ENCODE measurements around the gene PDE4D. TPM values are rescaled to one million over a fixed set of nuclear protein-coding genes. Genes with fewer than 3 reads are reported as not detected.

Gene PDE4D
- total RNA-seq, 1 donor, result 19.9 TPM

DNA sequence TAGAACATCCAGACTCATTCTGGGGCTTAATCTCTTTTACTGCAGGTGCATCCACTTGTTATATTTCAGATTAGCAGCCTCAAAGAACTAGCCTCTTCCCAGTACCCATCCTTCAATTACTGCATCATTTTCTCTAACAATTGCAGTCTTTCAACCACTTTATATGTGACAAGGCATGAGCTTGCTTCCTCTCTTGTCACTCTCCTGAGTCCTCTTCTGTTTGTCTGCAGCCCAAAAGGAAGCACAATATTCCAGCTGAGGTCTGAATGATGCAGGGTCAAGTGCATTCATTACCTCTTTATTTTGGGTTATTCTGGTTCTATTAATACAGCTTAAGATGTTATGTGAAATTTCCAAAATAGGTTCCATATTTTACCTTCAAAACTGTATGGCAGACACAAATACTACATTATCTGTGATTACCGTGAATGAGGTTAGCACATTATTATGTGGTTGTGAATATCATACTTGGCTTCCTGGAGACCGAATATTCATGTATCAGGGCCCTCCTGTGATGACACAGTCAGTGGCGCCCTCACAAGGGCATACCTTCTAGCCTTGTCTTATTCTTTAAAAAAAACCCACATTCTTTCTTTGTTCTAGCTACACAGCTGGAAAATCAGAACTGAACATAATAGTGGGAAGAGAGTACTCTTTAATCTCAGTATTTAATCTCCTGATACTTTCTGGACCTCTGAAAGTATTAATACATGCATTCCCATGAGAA is 323.8 kb downstream of the PDE4D start:
- Histone ChIP-seq H2AFZ (ENCODE audit: low read length) (no peak overlapping the region), H3K36me3 (ENCODE audit: insufficient read depth, low read length) (no peaks in the 10 kb centered on the region), H3K9me3 (ENCODE audit: low read depth, low read length) (no peaks in the 10 kb centered on the region), H3K4me3 (ENCODE audit: insufficient read depth, low read length) (no peak overlapping the region), H3K4me1 (ENCODE audit: insufficient read depth, low read length) (no peaks in the 10 kb centered on the region), H3K79me2 (ENCODE audit: insufficient read depth, low read length) (no peaks in the 10 kb centered on the region), H3K27ac (ENCODE audit: low read depth, low read length) (no peak overlapping the region), H3K27me3 (ENCODE audit: insufficient read depth, low read length) (no peaks in the 10 kb centered on the region), H4K20me1 (ENCODE audit: insufficient read depth, low read length) (no peaks in the 10 kb centered on the region), H3K4me2 (ENCODE audit: insufficient read depth, low read length) (no peak overlapping the region)
- DNase-seq (ENCODE audit: insufficient read length, low spot score, missing footprints), result peak; percentile 3
- TF ChIP-seq CTCF (IDR thresholded peaks at IDR 0.05; ENCODE audit: extremely low read depth, low read depth, low read length), result no peak

DNA sequence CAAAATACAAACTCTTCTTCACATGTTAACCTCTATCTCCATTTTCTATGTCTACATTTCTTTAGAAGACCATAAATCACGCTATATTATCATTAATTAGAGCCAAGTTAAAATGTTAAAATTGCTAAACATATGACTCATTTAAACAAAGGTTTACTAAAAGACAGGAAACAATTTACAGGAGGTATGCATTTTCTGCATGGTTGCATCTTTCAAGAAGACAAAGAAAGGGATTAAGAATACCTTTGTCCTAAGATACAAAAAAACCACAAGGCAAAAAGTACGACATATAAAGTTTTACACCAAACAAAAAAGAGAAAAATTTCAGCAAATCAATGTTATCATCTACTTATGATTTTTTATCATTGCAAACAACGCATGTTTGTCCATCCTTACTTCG is 324.4 kb downstream of the PDE4D start:
- Histone ChIP-seq H3K27ac (ENCODE audit: low read depth, low read length) (no peak overlapping the region), H3K4me3 (ENCODE audit: insufficient read depth, low read length) (no peak overlapping the region), H3K79me2 (ENCODE audit: insufficient read depth, low read length) (no peaks in the 10 kb centered on the region), H3K4me2 (ENCODE audit: insufficient read depth, low read length) (no peak overlapping the region), H3K4me1 (ENCODE audit: insufficient read depth, low read length) (no peaks in the 10 kb centered on the region), H4K20me1 (ENCODE audit: insufficient read depth, low read length) (no peaks in the 10 kb centered on the region), H3K9me3 (ENCODE audit: low read depth, low read length) (no peaks in the 10 kb centered on the region), H2AFZ (ENCODE audit: low read length) (no peak overlapping the region), H3K27me3 (ENCODE audit: insufficient read depth, low read length) (no peaks in the 10 kb centered on the region), H3K36me3 (ENCODE audit: insufficient read depth, low read length) (no peaks in the 10 kb centered on the region)
- no peak for TF ChIP-seq CTCF (IDR thresholded peaks at IDR 0.05; ENCODE audit: extremely low read depth, low read depth, low read length)
- no peak for DNase-seq (ENCODE audit: insufficient read length, low spot score, missing footprints)

DNA sequence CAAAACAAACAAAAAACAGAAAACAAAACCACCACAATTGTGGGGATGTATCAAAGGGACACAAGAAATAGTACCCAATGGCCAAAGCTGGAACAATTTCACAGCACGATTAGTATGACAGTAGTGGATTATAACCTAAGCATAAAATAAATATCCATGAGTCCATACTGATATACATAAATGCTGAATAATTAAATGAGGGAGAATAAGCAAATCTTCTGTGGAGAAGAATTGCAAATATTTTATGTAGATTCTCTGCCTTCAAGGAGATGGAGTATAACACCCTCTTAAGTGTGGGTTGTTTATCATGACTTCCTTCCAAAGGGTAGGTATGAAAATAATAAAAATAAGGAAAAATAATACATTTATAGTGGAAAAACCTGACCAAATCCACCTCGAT is 325.4 kb downstream of the PDE4D start:
- H3K4me1 ChIP-seq (ENCODE audit: insufficient read depth, low read length), result no peaks in the 10 kb centered on the region
- H3K79me2 ChIP-seq (ENCODE audit: insufficient read depth, low read length), result no peaks in the 10 kb centered on the region
- no peak overlapping the region for H3K27ac ChIP-seq (ENCODE audit: low read depth, low read length)
- no peaks in the 10 kb centered on the region for H3K36me3 ChIP-seq (ENCODE audit: insufficient read depth, low read length)
- H3K4me2 ChIP-seq (ENCODE audit: insufficient read depth, low read length), result no peak overlapping the region
- H3K4me3 ChIP-seq (ENCODE audit: insufficient read depth, low read length), result no peak overlapping the region
- DNase-seq (ENCODE audit: insufficient read length, low spot score, missing footprints), result no peak
- H2AFZ ChIP-seq (ENCODE audit: low read length), result no peak overlapping the region
- TF ChIP-seq CTCF (IDR thresholded peaks at IDR 0.05; ENCODE audit: extremely low read depth, low read depth, low read length), result no peak
- no peaks in the 10 kb centered on the region for H3K27me3 ChIP-seq (ENCODE audit: insufficient read depth, low read length)
- H3K9me3 ChIP-seq (ENCODE audit: low read depth, low read length), result no peaks in the 10 kb centered on the region
- H4K20me1 ChIP-seq (ENCODE audit: insufficient read depth, low read length), result no peaks in the 10 kb centered on the region

DNA sequence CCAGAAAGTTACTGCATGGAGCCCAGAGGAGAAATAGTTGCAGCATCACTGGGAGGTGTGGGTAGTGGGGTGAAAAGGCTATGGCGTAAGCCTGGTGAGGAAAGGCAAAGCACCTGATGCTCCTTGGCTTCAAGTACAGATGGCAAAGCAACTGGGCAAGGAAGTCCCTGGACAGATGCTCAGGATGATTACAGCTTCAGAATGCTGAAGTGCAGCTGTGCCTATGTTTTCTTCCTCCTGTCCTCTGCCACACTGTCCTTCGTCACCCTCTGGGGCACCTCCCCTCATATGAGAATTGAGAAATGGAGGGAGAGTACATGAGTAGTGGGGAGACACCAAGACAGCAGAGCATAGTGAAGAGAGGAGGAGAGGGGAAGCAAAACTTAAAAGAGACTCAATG is 328.0 kb downstream of the PDE4D start:
- Histone ChIP-seq H3K4me2 (ENCODE audit: insufficient read depth, low read length) (no peak overlapping the region), H3K36me3 (ENCODE audit: insufficient read depth, low read length) (no peaks in the 10 kb centered on the region), H2AFZ (ENCODE audit: low read length) (no peak overlapping the region), H3K27ac (ENCODE audit: low read depth, low read length) (no peak overlapping the region), H3K27me3 (ENCODE audit: insufficient read depth, low read length) (no peaks in the 10 kb centered on the region), H3K4me1 (ENCODE audit: insufficient read depth, low read length) (no peaks in the 10 kb centered on the region), H4K20me1 (ENCODE audit: insufficient read depth, low read length) (no peaks in the 10 kb centered on the region), H3K4me3 (ENCODE audit: insufficient read depth, low read length) (no peak overlapping the region), H3K79me2 (ENCODE audit: insufficient read depth, low read length) (no peaks in the 10 kb centered on the region), H3K9me3 (ENCODE audit: low read depth, low read length) (no peaks in the 10 kb centered on the region)
- DNase-seq (ENCODE audit: insufficient read length, low spot score, missing footprints), result no peak
- TF ChIP-seq CTCF (IDR thresholded peaks at IDR 0.05; ENCODE audit: extremely low read depth, low read depth, low read length), result no peak

Data from osteoblast (primary cell).